ENCODE results near the gene SNAI1.
A peak's percentile ranks its signal among the peaks of the same experiment; 100 is the strongest.
"Not testable (repeated sequence)": the region's sequence is repeated elsewhere in the genome, so short reads cannot be mapped to it uniquely, and the experiment has no call there.

SNAI1 gene

DNA sequence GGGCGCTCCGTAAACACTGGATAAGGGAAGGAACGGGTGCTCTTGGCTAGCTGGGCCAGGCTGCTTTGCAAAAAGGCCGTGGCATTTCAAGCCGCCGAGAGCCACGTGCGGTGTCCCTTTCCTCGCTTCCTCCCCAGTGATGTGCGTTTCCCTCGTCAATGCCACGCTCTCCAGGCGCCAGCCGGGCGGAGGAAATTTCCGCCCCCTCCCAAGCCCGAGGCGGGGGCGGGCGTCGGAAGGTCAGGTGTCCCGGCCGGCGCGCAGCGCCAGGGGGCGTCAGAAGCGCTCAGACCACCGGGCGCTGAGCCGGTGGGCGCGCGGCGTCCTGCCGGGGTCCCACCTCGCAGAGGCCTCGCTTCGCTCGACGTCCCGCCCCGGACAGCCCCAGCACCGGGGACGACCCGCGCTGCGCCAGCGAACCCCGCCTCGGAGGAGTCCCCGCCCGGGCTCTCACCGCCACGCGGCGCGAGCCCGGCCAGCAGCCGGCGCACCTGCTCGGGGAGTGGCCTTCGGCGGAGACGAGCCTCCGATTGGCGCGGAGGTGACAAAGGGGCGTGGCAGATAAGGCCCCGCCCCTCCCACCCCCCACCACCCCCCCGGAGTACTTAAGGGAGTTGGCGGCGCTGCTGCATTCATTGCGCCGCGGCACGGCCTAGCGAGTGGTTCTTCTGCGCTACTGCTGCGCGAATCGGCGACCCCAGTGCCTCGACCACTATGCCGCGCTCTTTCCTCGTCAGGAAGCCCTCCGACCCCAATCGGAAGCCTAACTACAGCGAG, at the start of gene SNAI1:
TSS of gene SNAI1 (plus strand) at position 635 of the 777 bp plus-strand sequence. CDS start at position 715, 80 bp downstream.
- DNase-seq, result peak; percentile 75

DNA sequence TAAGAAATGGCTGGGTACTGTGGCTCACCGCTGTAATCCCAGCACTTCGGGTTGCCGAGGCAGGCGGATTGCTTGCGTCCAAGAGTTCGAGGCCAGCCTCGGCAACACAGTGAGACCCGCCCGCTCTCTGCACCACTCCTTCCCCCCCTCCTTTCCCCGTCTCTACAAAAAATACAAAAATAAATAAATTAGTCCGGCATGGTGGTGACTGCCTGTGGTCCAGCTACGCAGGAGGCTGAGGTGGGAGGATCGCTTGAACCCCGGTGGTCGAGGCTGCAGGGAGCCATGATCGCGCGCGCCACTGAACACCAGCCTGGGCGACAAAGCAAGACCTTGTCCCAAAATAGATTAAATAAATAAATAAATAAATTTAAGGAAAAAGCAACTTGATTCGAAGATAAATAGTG, 47.0 kb upstream of the SNAI1 start:
- DNase-seq, result no peak

DNA sequence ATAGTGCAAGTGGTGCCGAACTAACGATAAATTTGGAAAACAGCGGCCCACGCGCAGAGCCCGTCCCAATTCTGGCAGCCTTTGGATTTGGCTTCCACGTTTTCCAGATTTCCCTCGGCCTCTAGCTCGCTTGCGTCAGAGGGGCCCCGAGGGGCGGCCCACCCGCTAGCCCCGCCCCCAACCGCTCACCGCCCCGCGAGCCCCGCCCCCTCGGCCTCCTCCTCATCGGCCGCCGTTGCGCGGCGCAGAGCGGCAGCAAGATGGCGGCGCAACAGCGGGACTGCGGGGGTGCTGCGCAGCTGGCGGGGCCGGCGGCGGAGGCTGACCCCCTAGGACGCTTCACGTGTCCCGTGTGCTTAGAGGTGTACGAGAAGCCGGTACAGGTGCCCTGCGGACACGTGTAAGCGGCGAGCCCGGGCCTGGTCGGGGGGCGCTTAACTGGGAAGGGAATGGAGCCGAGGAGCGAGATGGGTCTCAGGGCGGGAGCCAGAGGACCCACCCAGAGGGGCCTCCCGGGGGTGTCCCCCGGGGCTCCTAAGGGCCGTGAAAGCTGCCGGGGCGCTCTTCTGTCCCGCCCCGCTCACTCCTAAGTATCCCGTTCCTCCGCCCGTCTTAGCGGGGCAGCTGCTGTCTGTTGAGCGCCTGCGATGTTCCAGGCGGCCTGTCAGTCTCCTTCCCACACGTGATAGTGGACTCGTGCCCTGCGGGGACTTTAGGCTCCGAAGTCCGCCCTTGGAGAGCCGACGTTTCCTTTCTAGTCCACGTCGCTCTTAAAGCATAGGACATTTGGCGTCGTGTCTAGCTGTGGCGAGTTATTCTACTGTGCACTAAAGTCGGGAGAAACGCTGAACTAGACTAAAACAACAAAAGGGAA, 46.4 kb upstream of the SNAI1 start, which contains the start of gene RNF114:
TSS of gene RNF114 (plus strand) at position 245 of the 874 bp plus-strand sequence. CDS start at position 261, 16 bp downstream.
- peak; percentile 84 for DNase-seq

DNA sequence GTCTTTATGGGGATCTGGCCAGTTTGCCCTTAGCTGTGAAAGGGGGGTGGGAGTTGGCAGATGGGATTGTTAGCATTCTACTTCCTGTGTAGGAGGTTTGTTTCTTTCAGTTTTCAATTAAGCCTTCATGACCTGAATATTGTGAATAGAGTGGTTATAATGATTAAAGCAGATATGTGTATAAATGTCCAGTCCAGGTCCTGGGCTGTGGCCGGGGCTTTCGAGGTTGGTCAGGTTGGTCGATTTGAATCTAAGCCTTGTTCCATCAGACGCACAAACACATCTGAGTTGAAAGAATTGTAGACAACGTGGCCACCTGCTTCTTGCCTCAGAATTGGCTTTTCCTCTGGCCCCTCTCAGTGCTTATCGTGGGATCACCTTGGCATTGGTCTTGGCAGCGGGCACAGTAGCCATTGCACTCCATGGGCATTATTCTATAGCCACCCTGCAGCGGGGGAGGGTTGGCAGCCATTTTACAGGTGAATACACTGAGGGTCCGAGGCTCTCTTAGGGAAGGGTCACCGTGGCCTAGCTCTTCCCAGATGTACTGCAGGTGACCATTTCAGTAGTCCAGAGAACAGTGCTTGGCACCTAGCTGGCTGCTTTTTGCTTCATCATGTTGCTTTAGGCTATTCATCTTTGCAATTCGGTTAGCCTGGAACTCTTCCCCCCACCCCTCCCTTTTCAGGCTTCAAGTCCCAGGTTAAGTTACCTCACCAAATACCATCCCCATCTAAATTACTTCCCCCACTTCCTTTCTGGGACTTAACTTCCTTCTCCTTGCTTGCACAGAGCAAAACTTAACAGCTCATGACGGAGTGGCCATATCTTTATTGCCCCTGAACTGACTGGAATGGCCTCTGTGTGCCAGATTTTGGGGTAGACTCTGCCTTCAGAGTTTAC, 45.5 kb upstream of the SNAI1 start:
- DNase-seq, result no peak

DNA sequence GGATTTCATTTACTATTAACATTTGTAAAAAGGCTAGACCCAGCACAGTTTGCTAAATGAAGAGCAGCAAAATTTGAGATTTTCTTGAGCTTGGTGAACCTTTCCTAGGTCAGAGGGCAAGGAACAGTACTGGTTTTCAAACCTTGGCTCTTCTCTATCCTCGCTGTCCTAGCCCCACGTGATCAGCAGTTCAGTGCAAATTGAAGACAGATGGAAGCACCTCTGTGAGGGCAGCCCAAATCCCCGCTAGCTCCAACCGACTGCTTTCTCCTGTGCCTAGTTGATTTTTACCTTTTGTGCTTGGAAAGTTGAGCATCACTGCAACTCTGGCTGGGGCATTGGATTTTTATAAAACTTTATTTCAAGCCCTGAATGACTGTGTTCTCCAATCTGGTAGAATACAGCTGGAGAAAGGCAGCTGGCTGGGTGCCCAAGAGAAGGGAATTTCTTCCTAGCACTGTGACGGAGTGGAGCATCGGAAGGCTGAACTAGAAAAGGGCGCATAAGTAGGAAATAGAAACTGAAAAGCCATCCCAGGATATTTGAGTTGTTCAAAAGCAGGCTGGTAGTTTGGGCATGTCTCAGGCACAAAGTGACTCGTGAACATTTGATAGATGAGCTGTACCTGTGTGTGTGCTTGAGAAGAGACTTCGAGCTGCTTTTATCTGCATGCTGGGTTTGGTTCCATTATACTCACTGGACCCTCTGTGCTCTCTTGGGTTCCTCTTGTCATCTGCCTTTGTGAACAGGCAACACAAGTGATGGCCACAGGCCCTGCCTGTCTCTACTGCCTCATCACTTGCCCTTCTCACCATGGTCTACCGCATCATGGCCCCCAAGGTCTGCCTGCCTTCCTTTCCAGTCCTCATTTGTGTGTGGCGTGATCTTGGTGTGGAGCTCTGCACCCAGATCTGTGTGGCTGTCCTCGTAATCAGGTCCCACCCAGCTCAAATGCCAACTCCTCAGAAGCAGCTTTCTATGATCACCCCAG, 44.3 kb upstream of the SNAI1 start:
- DNase-seq, result no peak

DNA sequence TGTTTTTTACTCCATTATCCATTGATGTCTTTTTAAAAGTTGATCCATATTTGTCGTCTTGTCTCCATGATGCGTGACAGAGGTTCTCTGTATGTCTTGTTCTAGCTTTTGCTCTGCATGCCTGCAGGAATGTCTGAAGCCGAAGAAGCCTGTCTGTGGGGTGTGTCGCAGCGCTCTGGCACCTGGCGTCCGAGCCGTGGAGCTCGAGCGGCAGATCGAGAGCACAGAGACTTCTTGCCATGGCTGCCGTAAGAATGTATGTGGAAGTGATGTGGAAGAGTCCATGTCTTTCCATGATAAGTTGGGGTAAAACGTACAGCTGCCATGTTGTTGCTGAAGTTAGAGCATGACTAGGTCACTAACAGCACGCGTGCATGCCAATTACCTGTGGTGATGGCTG, 41.3 kb upstream of the SNAI1 start:
- DNase-seq, result no peak

DNA sequence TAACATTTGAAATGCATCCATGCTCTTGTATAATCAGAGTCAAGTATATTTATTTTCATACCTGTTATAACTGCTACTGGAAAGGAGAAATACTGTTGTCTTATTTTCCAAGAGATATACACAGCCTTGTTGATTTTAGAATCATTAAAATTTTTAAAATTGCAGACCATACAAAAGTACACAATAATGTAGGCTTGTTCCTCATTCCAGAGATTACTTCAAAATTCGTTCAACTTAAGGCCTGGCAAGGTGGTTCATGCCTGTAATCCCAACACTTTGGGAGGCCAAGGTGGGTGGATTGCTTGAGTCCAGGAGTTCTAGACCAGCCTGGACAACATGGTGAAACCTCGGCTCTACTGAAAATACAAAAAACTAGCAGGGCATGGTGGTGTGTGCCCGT, 40.5 kb upstream of the SNAI1 start:
- DNase-seq, result no peak

DNA sequence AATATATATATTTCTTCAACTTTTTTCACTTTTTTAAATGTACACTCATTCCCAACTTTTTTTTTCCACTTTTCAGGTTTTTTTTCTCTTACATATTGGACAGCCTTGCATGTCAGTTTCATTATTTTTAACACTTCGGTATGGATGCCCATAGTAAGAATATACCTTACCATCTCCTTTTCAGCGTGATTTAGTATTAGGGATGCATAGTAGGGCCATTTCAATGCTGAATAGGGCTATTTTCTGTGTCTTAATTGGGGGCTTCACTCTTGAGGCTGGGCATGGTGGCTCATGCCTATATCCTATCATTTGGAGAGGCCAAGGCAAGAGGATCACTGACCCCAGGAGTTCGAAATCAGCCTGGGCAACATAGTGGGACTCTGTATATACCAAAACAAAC, 39.8 kb upstream of the SNAI1 start:
- DNase-seq, result no peak

DNA sequence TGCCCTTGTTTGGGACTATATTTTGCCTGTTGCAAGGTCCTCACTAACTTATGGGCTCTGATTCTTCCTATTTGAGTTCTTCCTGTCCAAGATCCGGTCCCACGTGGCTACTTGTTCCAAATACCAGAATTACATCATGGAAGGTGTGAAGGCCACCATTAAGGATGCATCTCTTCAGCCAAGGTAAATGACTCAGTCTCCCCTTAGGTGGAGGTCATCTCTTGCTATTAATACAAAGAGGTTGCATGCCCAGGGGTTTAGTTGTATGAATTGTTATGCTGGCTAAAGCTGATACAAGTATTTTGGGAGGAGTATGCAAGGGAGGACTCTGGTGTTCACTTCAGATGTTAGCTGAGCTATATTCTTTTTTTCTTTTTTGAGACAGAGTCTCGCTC, 37.5 kb upstream of the SNAI1 start:
- no peak for DNase-seq

DNA sequence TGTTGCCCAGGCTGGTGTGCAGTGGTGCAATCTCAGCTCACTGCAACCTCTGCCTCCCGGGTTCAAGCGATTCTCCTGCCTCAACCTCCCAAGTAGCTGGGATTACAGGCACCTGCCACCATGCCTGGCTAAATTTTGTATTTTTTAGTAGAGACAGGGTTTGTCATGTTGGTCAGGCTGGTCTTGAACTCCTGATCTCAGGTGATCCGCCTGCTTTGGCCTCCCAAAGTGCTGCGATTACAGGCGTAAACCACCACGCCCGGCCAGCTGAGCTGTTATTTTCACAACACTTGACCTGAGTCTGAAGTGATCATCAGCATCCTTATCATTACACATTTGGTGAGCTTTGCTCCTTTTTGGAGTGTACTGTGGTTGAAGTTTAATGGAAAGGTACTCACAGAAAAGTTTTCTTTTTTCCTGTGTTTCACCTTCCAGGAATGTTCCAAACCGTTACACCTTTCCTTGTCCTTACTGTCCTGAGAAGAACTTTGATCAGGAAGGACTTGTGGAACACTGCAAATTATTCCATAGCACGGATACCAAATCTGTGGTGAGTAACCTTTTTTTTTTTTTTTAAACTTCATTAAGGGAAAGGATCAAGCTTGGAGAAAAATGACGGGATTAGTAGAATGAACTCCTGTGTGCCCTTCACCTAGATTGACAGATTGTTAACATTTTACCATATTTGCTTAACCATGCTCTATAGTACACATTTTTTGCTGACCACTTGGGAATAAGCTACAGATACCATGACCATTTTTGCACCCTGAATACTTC, 36.9 kb upstream of the SNAI1 start:
- no peak for DNase-seq

DNA sequence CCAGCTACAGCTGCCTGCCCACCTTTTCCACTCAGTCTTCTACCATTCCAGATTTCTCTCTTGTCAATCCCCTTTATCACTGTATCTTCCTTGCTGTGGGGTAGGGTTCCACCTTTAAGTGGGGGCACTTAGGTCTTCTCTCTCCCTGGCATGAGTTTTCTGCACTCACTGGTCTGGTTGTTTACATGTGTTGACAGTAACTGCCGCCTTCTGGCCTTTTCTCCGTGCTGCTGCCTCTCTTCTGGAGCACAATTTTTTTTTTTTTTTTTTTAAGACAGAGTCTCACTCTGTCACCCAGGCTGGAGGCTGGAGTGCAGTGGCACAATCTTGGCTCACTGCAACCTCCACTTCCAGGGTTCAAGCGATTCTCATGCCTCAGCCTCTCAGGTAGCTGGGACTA, 34.6 kb upstream of the SNAI1 start:
- DNase-seq, result no peak

DNA sequence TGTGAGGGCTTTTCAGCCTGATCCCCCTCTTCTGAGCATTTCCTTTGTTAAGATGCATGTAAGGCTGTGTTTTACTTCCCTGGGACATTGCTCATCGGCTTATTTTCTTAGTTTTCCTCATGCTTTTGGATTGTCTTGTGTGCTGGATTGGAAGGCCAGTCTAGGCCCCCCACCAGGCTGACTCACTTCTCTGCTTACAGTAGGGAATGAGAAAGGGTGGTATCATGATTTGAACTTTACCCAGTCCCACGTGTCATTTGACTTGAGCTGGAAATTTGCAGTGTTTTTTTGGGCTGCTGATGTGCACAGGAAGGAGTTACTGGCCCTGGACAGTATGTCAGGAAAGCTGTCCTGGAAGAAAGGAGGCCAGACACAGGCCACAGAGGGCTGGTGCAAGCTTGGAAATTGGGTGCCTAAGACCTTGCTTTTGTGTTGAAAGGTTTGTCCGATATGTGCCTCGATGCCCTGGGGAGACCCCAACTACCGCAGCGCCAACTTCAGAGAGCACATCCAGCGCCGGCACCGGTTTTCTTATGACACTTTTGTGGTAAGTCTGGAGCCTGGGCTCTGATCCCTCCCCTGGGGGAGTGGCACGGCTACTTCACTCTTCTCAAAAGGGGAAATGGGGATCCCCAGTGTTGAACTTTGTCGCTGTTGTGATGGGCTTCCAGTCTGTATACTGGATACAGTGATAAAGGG, 33.8 kb upstream of the SNAI1 start:
- no peak for DNase-seq

DNA sequence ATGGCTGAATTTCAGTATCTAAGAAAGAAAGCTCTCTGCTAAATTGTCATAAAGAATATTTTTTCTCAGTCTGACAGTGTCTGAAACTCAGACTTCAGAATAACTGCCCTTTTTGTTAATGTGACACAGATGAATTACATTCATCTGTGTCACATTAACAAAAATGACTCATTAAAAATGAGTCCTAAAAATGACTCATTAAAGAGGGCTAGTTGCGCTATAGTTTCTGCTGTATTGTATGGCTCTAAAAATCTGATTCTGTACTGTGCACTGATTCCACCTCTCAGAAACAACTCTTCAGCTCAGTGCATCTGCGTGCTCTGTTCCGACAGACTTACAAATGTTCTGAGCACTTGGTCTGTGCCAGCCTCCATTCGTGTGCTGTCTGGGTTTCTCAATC, 31.6 kb upstream of the SNAI1 start:
- no peak for DNase-seq

DNA sequence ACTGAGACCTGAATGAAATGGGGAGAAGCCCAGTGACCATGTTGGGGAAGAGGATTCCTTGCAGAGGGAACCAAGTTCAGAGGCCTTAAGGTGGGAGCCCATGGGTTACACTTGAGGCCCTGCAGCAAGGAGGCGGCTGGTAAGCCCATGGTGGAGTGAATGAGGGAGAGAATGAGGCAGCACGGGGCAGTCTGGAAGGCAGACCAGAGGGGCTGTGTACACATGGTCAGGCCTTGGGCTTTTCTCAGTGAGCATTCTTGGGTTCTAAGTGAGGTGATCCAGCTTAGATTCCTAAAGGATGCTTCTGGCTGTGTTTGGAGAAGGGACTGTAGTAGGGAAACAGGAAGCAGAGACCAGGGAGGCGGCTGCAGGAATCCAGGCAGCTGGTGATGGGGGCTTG, 27.6 kb upstream of the SNAI1 start:
- DNase-seq, result no peak

DNA sequence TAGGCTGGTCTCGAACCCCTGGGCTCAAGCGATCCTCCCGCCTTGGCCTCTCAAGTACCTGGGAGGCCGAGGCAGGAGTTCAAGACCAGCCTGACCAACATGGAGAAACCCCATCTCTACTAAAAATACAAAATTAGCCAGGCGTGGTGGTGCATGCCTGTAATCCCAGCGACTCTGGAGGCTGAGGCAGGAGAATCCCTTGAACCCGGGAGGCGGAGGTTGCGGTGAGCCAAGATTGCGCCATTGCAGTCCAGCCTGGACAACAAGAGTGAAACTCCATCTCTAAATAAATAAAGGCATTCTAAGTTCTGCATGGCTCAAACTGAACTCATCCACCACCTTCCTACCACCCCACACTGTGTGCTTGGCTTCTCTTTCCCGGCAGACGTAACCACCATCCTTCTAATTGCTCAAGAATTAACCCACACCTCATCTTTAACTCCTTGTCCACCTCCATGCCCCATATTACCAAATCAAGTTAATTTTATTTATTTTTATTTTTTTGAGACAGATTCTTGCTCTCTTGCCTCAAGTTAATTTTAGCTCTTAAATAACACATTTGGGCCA, 26.9 kb upstream of the SNAI1 start:
- DNase-seq, result not testable (repeated sequence)

DNA sequence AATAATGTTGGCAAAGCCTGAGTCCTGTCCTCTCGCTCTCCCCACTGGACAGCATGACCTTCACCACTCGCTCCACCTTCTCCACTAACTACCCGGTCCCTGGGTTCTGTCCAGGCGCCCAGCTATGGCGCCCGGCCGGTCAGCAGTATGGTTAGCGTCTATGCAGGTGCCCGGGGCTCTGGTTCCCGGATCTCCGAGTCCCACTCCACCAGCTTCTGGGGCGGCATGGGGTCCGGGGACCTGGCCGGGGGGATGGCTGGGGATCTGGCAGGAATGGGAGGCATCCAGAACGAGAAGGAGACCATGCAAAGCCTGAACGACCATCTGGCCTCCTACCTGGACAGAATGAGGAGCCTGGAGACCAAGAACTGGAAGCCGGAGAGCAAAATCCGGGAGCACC, 26.1 kb upstream of the SNAI1 start:
- DNase-seq, result no peak

DNA sequence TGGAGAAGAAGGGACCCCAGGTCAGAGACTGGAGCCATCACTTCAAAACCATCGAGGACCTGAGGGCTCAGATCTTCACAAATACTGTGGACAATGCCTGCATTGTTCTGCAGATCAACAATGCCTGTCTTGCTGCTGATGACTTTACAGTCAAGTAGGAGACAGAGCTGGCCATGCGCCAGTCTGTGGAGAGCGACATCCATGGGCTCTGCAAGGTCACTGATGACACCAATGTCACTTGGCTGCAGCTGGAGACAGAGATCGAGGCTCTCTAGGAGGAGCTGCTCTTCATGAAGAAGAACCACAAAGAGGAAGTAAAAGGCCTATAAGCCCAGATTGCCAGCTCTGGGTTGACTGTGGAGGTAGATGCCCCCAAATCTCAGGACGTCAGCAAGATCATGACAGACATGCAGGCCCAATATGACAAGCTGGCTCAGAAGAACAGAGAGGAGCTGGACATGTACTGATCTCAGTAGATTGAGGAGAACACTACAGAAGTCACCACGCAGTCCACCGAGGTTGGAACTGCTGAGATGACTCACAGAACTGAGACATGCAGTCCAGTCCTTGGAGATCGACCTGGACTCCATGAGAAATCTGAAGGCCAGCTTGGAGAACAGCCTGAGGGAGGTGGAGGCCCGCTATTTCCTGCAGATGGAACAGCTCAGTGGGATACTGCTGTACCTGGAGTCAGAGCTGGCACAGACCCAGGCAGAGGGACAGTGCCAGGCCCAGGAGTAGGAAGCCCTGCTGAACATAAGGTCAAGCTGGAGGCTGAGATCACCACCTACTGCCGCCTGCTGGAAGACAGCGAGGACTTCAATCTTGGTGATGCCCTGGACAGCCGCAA, 25.5 kb upstream of the SNAI1 start:
- DNase-seq, result not testable (repeated sequence)

DNA sequence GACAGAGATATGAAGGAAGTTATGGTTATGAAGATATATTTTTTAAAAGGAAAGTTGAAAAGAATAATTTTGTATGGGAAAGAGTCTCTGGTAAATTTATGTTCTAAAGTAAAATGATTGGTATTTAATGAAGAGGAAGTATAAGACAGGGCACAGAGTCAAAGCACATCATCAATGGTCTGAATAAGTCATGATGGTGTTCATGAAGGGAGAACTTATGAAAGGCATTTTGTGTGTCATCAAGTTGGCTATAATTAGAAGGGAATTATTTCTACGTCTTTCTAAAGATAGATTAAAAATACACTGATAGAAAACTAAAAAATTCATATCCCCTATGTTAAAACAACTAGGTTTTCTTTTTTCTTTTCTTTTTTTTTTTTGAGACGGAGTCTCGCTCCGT, 21.4 kb upstream of the SNAI1 start:
- DNase-seq, result no peak
